SK-N-SH (cell line): Measurements from ENCODE around the gene ATP2B2. TPM values are rescaled to one million over a fixed set of nuclear protein-coding genes. Genes with fewer than 3 reads are reported as not detected.

Experiments used
- CTCF ChIA-PET: fragments of 300-600, 350-600 bp; formaldehyde crosslinking; extraction: SDS; loops from one replicate; lab custom pipeline; 2021; lab: Yijun Ruan, JAX
- POLR2A ChIA-PET: fragments of 350-600 bp; sonication (Branson Sonifier 250); formaldehyde crosslinking; extraction: SDS; loops from one replicate; lab custom pipeline; 2020; ENCODE audit warnings: antibody characterized with exemption, inconsistent platforms; lab: Yijun Ruan, JAX
- DNase-seq: peaks from one replicate; pipeline ENCODE4 v3.0.0; 2012
- H2AFZ ChIP-seq: fragments of 200-600 bp; sonication (generic); 2 replicates; pipeline ENCODE4 v1.8.1; 2016; ENCODE audit warnings: antibody characterized with exemption, mild to moderate bottlenecking, low read depth
- H3F3A ChIP-seq: fragments of 200-600 bp; sonication (generic); replicated peaks from 2 replicates; pipeline ENCODE3; 2016; ENCODE audit warnings: antibody characterized with exemption, mild to moderate bottlenecking; ENCODE audit not compliant: insufficient read depth
- H3K27ac ChIP-seq, 2 experiments: fragments of 200-500 bp in 1 of 2; fragments of 200-600 bp in 1 of 2; sonication (Bioruptor generic) in 1 of 2; sonication (generic), shearing (Covaris generic) in 1 of 2; 2 replicates each; pipeline versions ENCODE4 v1.5.1 to v1.6.1; 2014 to 2016; ENCODE audit warnings: low read depth in 2 of 2, inconsistent platforms in 1 of 2, low read length in 1 of 2, mild to moderate bottlenecking in 1 of 2, mixed read lengths in 1 of 2
- H3K27me3 ChIP-seq: fragments of 200-600 bp; sonication (generic), shearing (Covaris generic); 2 replicates; pipeline ENCODE4 v1.6.1; 2016; ENCODE audit warnings: mixed run types; ENCODE audit not compliant: insufficient read depth
- H3K36me3 ChIP-seq, 2 experiments: fragments of 200-500 bp in 1 of 2; fragments of 200-600 bp in 1 of 2; sonication (Bioruptor generic) in 1 of 2; sonication (generic) in 1 of 2; replicated peaks in 1 of 2; 2 replicates each; pipeline versions ENCODE3 to v1.5.1; 2014 to 2016; ENCODE audit warnings: low read length in 1 of 2, mild to moderate bottlenecking in 1 of 2; ENCODE audit not compliant: insufficient read depth in 2 of 2, control insufficient read depth in 1 of 2
- H3K4me1 ChIP-seq, 2 experiments: fragments of 200-500 bp in 1 of 2; fragments of 200-600 bp in 1 of 2; sonication (Bioruptor generic) in 1 of 2; sonication (generic), shearing (Covaris generic) in 1 of 2; 2 replicates each; pipeline versions ENCODE4 v1.5.1 to v1.6.1; 2014 to 2016; ENCODE audit warnings: low read depth in 1 of 2, low read length in 1 of 2, mixed run types in 1 of 2; ENCODE audit not compliant: insufficient read depth in 2 of 2, control insufficient read depth in 1 of 2
- H3K4me2 ChIP-seq: fragments of 200-600 bp; sonication (generic), shearing (Covaris generic); 2 replicates; pipeline ENCODE4 v1.6.1; 2017; ENCODE audit warnings: mixed run types
- H3K4me3 ChIP-seq, 2 experiments: fragments of 200-500 bp in 1 of 2; fragments of 200-600 bp in 1 of 2; sonication (Bioruptor generic) in 1 of 2; sonication (generic), shearing (Covaris generic) in 1 of 2; 2 replicates each; pipeline versions ENCODE4 v1.5.1 to v1.8.1; 2014 to 2016; ENCODE audit warnings: low read depth in 2 of 2, inconsistent platforms in 1 of 2, low read length in 1 of 2, mild to moderate bottlenecking in 1 of 2, mixed read lengths in 1 of 2, moderate library complexity in 1 of 2
- H3K79me2 ChIP-seq: fragments of 200-600 bp; sonication (generic); 2 replicates; pipeline ENCODE4 v1.8.1; 2017; ENCODE audit warnings: mild to moderate bottlenecking; ENCODE audit not compliant: insufficient read depth
- H3K9ac ChIP-seq: fragments of 200-600 bp; sonication (generic); 2 replicates; pipeline ENCODE4 v1.6.1; 2017; ENCODE audit warnings: mixed run types
- H3K9me2 ChIP-seq: fragments of 200-600 bp; sonication (generic); 2 replicates; pipeline ENCODE4 v1.6.1; 2017; ENCODE audit warnings: mixed run types
- H3K9me3 ChIP-seq: fragments of 200-600 bp; sonication (generic); 2 replicates; pipeline ENCODE4 v1.6.1; 2017; ENCODE audit warnings: mixed run types, mild to moderate bottlenecking, moderate library complexity
- H4K20me1 ChIP-seq: fragments of 200-600 bp; sonication (generic); 2 replicates; pipeline ENCODE4 v1.6.1; 2017; ENCODE audit warnings: mild to moderate bottlenecking, mixed run types; ENCODE audit not compliant: insufficient read depth
- FOSL2 ChIP-seq: IDR thresholded peaks from 2 replicates; pipeline ENCODE4 v1.4.0; 2012; ENCODE audit warnings: low read depth, mild to moderate bottlenecking, moderate library complexity, borderline replicate concordance
- FOXJ3 ChIP-seq: sonication (generic); formaldehyde crosslinking; IDR thresholded peaks from 2 replicates; pipeline ENCODE4 v1.5.1; 2020; ENCODE audit warnings: mild to moderate bottlenecking, missing genetic modification reagents
- GABPA ChIP-seq: IDR thresholded peaks from 2 replicates; pipeline ENCODE4 v1.4.0; 2012; ENCODE audit warnings: low read depth, mild to moderate bottlenecking
- JUND ChIP-seq: IDR thresholded peaks from 2 replicates; pipeline ENCODE4 v1.4.0; 2012
- NRF1 ChIP-seq: IDR thresholded peaks from 2 replicates; pipeline ENCODE4 v1.6.1; 2012; ENCODE audit warnings: low read depth, mild to moderate bottlenecking, low read length
- RFX5 ChIP-seq: IDR thresholded peaks from 2 replicates; pipeline ENCODE4 v1.6.1; 2012; ENCODE audit warnings: mild to moderate bottlenecking, improper control_type of control experiment, low read length
- SIN3A ChIP-seq: IDR thresholded peaks from 2 replicates; pipeline ENCODE4 v1.6.1; 2012; ENCODE audit warnings: low read depth, mild to moderate bottlenecking, low read length, moderate library complexity, borderline replicate concordance
- SMC3 ChIP-seq: IDR thresholded peaks from 2 replicates; pipeline ENCODE4 v1.6.1; 2012; ENCODE audit warnings: low read depth, low read length, improper control_type of control experiment
- TCF12 ChIP-seq: IDR thresholded peaks from 2 replicates; pipeline ENCODE4 v1.4.0; 2012
- YY1 ChIP-seq: IDR thresholded peaks from 2 replicates; pipeline ENCODE4 v1.4.0; 2012; ENCODE audit warnings: low read depth, mild to moderate bottlenecking
- WGBS: methylation state at CpG from one replicate; pipeline ENCODE4 v1.1.6; 2017; ENCODE audit warnings: low lambda C conversion rate; 5-methylcytosine and 5-hydroxymethylcytosine counted together
- polyA plus RNA-seq, 3 experiments: library from polyadenylated mRNA; depleted of rRNA; stranded (reverse); fragments of >200 nt; gene quantifications; 2 replicates each; pipeline ENCODE4 v1.2.3, GENCODE V29; 2012
- TF ChIP-seq, protein P1 (sequence below): IDR thresholded peaks from 2 replicates; pipeline ENCODE4 v1.4.0; 2012; ENCODE audit warnings: low read depth, borderline replicate concordance
- TF ChIP-seq, protein P2 (sequence below): IDR thresholded peaks from 2 replicates; pipeline ENCODE4; 2012
- TF ChIP-seq, protein P3 (sequence below): IDR thresholded peaks from 2 replicates; pipeline ENCODE4 v1.6.1; 2012; ENCODE audit warnings: mild to moderate bottlenecking, low read depth, low read length, moderate library complexity
- TF ChIP-seq, protein P4 (sequence below): IDR thresholded peaks from 2 replicates; pipeline ENCODE4 v1.4.0; 2012; ENCODE audit warnings: low read depth, borderline replicate concordance
- TF ChIP-seq, protein P5 (sequence below): IDR thresholded peaks from 2 replicates; pipeline ENCODE4 v1.4.0; 2012; ENCODE audit warnings: low read depth
- TF ChIP-seq, protein P6 (sequence below): fragments of 150-350 bp; IDR thresholded peaks from 2 replicates; pipeline ENCODE4 v1.6.1; 2017; ENCODE audit warnings: antibody characterized with exemption, low read length, low read depth, borderline replicate concordance
- TF ChIP-seq, protein P7 (sequence below): fragments of 200-600 bp; sonication (generic); IDR thresholded peaks from 2 replicates; pipeline ENCODE4 v1.6.1; 2017; ENCODE audit warnings: antibody characterized with exemption, mild to moderate bottlenecking, moderate library complexity

ATP2B2 gene
- polyA plus RNA-seq, 1 of the 3 experiments (the other 2 are of a cell fraction), result 0.15 TPM

DNA sequence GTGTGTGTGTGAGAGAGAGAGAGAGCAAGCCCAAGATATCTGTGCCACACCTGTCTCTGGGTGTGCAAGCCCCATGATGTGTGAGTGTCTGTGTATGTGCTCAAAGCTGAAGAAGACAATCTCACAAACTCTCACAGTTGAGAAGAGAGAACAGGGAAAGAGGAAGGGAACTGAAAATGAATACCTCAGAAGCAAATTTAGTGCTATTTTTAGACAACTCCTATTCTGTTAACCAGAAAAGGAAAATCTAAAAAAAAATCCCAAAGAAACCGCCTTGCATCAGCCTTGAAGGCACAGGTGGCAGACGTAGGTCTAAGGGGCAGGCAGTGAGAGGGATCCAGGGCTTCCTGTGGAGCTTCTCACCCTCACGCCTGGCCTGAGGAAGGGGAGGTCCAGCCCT is 47.8 kb downstream of the ATP2B2 start (continued):
- TF ChIP-seq, protein P1, sequence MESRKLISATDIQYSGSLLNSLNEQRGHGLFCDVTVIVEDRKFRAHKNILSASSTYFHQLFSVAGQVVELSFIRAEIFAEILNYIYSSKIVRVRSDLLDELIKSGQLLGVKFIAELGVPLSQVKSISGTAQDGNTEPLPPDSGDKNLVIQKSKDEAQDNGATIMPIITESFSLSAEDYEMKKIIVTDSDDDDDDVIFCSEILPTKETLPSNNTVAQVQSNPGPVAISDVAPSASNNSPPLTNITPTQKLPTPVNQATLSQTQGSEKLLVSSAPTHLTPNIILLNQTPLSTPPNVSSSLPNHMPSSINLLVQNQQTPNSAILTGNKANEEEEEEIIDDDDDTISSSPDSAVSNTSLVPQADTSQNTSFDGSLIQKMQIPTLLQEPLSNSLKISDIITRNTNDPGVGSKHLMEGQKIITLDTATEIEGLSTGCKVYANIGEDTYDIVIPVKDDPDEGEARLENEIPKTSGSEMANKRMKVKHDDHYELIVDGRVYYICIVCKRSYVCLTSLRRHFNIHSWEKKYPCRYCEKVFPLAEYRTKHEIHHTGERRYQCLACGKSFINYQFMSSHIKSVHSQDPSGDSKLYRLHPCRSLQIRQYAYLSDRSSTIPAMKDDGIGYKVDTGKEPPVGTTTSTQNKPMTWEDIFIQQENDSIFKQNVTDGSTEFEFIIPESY, result no peak

DNA sequence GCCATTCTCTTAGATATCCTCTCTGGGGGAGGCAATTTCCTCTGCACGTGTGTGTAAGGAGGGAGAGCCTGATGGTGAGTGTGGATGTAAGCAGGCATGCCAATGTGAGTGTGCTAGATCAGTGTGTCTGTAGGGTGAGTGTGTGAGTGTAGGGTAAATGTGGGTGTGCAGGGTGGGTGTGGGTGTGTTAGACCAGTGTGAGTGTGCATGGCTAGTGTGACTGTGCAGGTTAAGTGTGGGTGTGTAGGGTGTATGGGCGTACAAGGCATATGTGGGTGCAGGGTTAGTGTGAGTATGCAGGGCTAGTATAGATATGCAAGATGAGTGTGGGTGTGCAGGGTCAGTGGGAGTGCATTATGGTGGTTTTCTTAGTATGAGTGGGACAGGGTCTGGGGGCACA is 48.4 kb downstream of the ATP2B2 start:
- Histone ChIP-seq H3K27me3 (no peaks in the 10 kb centered on the region), H3K79me2 (no peaks in the 10 kb centered on the region), H2AFZ (no peak overlapping the region), H3K4me1 (no peaks in the 10 kb centered on the region; a peak in 1 of 4 replicates), H3K9me3 (no peaks in the 10 kb centered on the region), H3K27ac (no peak overlapping the region), H3K9ac (no peak overlapping the region), H3K4me3 (no peak overlapping the region), H3K9me2 (no peaks in the 10 kb centered on the region)
- no peak for DNase-seq
- 43% methylated on average over 2 of the region's 2 CpGs for WGBS
- TF ChIP-seq, protein P2, sequence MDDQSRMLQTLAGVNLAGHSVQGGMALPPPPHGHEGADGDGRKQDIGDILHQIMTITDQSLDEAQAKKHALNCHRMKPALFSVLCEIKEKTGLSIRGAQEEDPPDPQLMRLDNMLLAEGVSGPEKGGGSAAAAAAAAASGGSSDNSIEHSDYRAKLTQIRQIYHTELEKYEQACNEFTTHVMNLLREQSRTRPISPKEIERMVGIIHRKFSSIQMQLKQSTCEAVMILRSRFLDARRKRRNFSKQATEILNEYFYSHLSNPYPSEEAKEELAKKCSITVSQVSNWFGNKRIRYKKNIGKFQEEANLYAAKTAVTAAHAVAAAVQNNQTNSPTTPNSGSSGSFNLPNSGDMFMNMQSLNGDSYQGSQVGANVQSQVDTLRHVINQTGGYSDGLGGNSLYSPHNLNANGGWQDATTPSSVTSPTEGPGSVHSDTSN, result no peak
- TF ChIP-seq SIN3A (no peak), SMC3 (no peak), NRF1 (no peak), FOXJ3 (no peak), TCF12 (no peak), JUND (no peak), FOSL2 (no peak), GABPA (no peak), RFX5 (no peak), YY1 (no peak)
- TF ChIP-seq, protein P3, sequence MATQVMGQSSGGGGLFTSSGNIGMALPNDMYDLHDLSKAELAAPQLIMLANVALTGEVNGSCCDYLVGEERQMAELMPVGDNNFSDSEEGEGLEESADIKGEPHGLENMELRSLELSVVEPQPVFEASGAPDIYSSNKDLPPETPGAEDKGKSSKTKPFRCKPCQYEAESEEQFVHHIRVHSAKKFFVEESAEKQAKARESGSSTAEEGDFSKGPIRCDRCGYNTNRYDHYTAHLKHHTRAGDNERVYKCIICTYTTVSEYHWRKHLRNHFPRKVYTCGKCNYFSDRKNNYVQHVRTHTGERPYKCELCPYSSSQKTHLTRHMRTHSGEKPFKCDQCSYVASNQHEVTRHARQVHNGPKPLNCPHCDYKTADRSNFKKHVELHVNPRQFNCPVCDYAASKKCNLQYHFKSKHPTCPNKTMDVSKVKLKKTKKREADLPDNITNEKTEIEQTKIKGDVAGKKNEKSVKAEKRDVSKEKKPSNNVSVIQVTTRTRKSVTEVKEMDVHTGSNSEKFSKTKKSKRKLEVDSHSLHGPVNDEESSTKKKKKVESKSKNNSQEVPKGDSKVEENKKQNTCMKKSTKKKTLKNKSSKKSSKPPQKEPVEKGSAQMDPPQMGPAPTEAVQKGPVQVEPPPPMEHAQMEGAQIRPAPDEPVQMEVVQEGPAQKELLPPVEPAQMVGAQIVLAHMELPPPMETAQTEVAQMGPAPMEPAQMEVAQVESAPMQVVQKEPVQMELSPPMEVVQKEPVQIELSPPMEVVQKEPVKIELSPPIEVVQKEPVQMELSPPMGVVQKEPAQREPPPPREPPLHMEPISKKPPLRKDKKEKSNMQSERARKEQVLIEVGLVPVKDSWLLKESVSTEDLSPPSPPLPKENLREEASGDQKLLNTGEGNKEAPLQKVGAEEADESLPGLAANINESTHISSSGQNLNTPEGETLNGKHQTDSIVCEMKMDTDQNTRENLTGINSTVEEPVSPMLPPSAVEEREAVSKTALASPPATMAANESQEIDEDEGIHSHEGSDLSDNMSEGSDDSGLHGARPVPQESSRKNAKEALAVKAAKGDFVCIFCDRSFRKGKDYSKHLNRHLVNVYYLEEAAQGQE, result no peak
- TF ChIP-seq, protein P4, sequence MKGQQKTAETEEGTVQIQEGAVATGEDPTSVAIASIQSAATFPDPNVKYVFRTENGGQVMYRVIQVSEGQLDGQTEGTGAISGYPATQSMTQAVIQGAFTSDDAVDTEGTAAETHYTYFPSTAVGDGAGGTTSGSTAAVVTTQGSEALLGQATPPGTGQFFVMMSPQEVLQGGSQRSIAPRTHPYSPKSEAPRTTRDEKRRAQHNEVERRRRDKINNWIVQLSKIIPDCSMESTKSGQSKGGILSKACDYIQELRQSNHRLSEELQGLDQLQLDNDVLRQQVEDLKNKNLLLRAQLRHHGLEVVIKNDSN, result no peak
- TF ChIP-seq, protein P5, sequence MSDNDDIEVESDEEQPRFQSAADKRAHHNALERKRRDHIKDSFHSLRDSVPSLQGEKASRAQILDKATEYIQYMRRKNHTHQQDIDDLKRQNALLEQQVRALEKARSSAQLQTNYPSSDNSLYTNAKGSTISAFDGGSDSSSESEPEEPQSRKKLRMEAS, result no peak
- TF ChIP-seq, protein P6, sequence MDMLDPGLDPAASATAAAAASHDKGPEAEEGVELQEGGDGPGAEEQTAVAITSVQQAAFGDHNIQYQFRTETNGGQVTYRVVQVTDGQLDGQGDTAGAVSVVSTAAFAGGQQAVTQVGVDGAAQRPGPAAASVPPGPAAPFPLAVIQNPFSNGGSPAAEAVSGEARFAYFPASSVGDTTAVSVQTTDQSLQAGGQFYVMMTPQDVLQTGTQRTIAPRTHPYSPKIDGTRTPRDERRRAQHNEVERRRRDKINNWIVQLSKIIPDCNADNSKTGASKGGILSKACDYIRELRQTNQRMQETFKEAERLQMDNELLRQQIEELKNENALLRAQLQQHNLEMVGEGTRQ, result no peak
- TF ChIP-seq, protein P7, sequence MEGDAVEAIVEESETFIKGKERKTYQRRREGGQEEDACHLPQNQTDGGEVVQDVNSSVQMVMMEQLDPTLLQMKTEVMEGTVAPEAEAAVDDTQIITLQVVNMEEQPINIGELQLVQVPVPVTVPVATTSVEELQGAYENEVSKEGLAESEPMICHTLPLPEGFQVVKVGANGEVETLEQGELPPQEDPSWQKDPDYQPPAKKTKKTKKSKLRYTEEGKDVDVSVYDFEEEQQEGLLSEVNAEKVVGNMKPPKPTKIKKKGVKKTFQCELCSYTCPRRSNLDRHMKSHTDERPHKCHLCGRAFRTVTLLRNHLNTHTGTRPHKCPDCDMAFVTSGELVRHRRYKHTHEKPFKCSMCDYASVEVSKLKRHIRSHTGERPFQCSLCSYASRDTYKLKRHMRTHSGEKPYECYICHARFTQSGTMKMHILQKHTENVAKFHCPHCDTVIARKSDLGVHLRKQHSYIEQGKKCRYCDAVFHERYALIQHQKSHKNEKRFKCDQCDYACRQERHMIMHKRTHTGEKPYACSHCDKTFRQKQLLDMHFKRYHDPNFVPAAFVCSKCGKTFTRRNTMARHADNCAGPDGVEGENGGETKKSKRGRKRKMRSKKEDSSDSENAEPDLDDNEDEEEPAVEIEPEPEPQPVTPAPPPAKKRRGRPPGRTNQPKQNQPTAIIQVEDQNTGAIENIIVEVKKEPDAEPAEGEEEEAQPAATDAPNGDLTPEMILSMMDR, result no peak
- TF ChIP-seq, all 33 proteins: peak for 0
- ChIA-PET CTCF (no interaction called here), POLR2A (no interaction called here)
- Histone ChIP-seq H3K4me2 (no peak overlapping the region), H3F3A (no peaks in the 10 kb centered on the region), H4K20me1 (no peaks in the 10 kb centered on the region), H3K36me3 (no peaks in the 10 kb centered on the region)
